Chondrocyte (in vitro differentiated cells): ENCODE measurements around the gene CYP4Z1. TPM values are rescaled to one million over a fixed set of nuclear protein-coding genes. Genes with fewer than 3 reads are reported as not detected.
"Not testable (repeated sequence)": the region's sequence is repeated elsewhere in the genome, so short reads cannot be mapped to it uniquely, and the experiment has no call there.

Experiments used
- DNase-seq: peaks from one replicate; pipeline ENCODE4 v3.0.0; 2021; ENCODE audit warnings: mixed read lengths, low spot score
- H3K27ac Mint-ChIP-seq: one replicate; pipeline ENCODE4 v1.8.0; 2021; ENCODE audit warnings: mild to moderate bottlenecking, moderate library complexity, mixed read lengths; ENCODE audit not compliant: unreplicated experiment
- H3K27me3 Mint-ChIP-seq: 2 replicates; pipeline ENCODE4 v1.8.0; 2021; ENCODE audit warnings: low read depth, mixed read lengths
- H3K36me3 Mint-ChIP-seq: 2 replicates; pipeline ENCODE4 v1.8.0; 2021; ENCODE audit warnings: low read depth, mixed read lengths
- H3K4me1 Mint-ChIP-seq: 2 replicates; pipeline ENCODE4 v1.8.0; 2021; ENCODE audit warnings: low read depth, mild to moderate bottlenecking, mixed read lengths
- H3K4me3 Mint-ChIP-seq: one replicate; pipeline ENCODE4 v1.8.0; 2021; ENCODE audit warnings: mild to moderate bottlenecking, moderate library complexity, mixed read lengths; ENCODE audit not compliant: unreplicated experiment
- H3K9me3 Mint-ChIP-seq: 2 replicates; pipeline ENCODE4 v1.8.0; 2021; ENCODE audit warnings: low read depth, mixed read lengths
- total RNA-seq: library from RNA; stranded (reverse); gene quantifications from 3 replicates; pipeline ENCODE4 v1.2.1, GENCODE V29; 2021
- TF ChIP-seq, protein P1 (sequence below): fragments of 200-600 bp; sonication (generic); IDR thresholded peaks from 2 replicates; pipeline ENCODE4 v1.5.0; 2021; ENCODE audit warnings: antibody characterized with exemption, mild to moderate bottlenecking, moderate library complexity

Gene CYP4Z1
- total RNA-seq, 1 donor from 2014 or later: not detected

DNA sequence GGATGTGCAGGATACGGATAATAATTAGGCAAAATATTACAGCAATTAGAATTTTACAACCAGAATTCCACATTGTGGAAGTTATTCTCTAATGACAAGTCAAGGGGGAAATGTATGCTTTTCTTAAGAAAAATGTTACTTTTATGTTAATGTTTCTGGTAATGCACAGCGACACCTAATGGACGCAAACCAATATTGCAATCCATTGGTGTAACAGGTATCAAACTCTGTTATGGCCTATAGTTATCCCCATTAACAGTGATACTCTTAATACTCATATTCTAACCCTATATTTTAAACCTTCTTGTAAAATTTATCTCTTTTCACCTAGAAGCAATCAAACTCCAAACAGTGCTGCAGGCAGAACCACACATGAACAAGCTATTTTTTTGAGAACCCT, 22.3 kb downstream of the CYP4Z1 start:
- TF ChIP-seq, protein P1, sequence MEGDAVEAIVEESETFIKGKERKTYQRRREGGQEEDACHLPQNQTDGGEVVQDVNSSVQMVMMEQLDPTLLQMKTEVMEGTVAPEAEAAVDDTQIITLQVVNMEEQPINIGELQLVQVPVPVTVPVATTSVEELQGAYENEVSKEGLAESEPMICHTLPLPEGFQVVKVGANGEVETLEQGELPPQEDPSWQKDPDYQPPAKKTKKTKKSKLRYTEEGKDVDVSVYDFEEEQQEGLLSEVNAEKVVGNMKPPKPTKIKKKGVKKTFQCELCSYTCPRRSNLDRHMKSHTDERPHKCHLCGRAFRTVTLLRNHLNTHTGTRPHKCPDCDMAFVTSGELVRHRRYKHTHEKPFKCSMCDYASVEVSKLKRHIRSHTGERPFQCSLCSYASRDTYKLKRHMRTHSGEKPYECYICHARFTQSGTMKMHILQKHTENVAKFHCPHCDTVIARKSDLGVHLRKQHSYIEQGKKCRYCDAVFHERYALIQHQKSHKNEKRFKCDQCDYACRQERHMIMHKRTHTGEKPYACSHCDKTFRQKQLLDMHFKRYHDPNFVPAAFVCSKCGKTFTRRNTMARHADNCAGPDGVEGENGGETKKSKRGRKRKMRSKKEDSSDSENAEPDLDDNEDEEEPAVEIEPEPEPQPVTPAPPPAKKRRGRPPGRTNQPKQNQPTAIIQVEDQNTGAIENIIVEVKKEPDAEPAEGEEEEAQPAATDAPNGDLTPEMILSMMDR: peak; percentile 80
- H3K27me3 Mint-ChIP-seq, H3K36me3 Mint-ChIP-seq, H3K4me3 Mint-ChIP-seq, H3K4me1 Mint-ChIP-seq, DNase-seq, H3K27ac Mint-ChIP-seq, H3K9me3 Mint-ChIP-seq: not testable (repeated sequence)

DNA sequence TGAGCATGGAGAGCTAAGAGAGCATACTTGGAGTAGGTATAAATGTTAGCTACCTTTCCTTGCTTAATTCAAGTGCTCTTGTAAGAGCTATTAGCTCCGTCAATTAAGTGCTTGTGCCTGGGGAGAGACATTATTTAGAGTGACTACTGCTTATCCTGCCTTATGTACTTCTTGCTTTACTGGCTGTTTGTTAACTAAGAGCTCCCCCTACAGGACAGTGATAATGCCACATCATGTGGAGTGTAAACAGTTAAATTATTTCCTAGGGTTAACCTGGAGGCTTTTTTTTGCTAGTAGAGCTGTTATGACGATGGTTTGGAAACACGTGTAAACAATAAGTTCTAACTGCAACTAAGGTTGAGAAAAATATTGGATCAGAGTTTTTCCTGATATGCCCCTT, 24.4 kb downstream of the CYP4Z1 start:
- not testable (repeated sequence) for H3K9me3 Mint-ChIP-seq, H3K4me3 Mint-ChIP-seq, H3K4me1 Mint-ChIP-seq, DNase-seq, H3K27ac Mint-ChIP-seq, H3K36me3 Mint-ChIP-seq
- H3K27me3 Mint-ChIP-seq: peaks cover 10% of the 10 kb centered on the region
- TF ChIP-seq, protein P1: peak; percentile 72

DNA sequence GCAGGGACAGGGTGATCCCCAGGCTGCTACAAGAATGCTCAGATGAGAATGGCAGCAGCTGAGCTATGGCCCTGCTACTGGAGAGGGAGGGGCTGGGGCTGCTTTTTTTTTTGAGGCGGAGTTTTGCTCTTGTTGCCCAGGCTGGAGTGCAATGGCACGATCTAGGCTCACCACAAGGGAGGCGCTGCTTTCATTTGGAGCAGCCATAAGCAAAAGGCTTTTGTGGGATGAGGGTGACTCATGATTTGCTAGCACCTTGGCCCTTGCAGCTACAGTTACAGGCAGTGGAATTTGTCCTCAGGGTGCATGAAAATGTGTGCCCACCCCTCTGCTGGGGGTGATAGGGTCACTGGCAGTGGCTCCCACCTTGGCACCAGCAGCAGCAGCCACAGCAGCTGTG, 37.8 kb downstream of the CYP4Z1 start:
- peaks cover 9% of the 10 kb centered on the region for H3K27me3 Mint-ChIP-seq
- H3K9me3 Mint-ChIP-seq: peaks cover 14% of the 10 kb centered on the region
- H3K4me1 Mint-ChIP-seq: no peaks in the 10 kb centered on the region
- H3K36me3 Mint-ChIP-seq: peaks cover 2% of the 10 kb centered on the region
- no peak overlapping the region for H3K27ac Mint-ChIP-seq
- H3K4me3 Mint-ChIP-seq: no peak overlapping the region
- TF ChIP-seq, protein P1: no peak
- DNase-seq: no peak

DNA sequence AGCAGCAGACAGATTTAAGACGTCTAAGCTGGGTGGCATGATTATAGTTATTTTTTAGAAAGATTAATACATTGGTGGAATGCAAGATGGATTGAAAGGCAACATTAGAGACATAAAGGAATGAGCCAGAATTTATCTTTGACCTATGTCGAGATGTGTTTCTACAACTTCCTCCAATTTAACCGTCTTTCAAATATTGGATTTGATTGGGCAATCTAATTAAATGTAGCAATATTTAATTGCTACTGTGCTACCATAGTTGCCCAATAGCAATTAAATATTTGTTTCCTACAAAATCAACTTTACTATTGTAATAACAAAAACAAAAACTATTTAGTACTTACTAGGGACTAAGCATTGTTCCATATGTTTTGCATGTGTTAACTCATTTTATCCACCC, 39.8 kb downstream of the CYP4Z1 start:
- no peak overlapping the region for H3K4me3 Mint-ChIP-seq
- peaks cover 14% of the 10 kb centered on the region for H3K9me3 Mint-ChIP-seq
- TF ChIP-seq, protein P1: no peak
- H3K36me3 Mint-ChIP-seq: peaks cover 2% of the 10 kb centered on the region
- no peak for DNase-seq
- H3K27me3 Mint-ChIP-seq: peaks cover 6% of the 10 kb centered on the region
- H3K27ac Mint-ChIP-seq: no peak overlapping the region
- H3K4me1 Mint-ChIP-seq: no peaks in the 10 kb centered on the region

DNA sequence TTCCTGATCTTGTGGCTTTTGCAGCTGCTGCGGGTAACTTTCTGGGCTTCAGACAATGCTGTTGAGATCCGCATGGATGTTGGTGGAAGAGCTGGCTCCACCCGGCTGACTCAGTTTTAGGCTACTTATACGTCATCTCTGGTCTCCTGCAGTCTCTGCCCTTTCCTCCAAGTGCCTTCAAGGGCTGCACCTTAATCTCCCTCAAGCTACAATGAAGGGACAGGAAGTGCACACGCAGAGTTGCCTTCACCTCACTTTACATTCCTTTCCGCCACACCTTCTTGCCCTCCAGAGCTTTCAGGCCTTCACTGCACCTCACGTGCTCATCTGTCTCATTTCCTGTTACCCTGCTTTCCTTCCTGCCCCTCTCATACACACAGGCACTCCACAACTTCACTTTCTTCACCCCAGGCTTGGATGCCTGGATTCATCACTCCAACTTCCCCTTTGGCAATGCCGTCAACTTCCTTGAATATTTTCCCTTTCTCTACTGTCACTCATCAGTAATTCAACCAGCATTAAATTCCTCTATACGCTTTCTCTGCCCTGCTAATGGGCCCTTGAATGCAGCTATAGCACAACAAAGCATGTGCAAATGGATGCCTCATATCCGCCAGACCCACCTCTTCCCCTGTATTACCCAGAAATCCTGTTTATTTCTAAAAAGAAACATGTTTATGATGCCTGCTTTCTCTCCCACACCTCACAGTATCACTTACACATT, 41.0 kb downstream of the CYP4Z1 start:
- not testable (repeated sequence) for H3K4me3 Mint-ChIP-seq, H3K36me3 Mint-ChIP-seq, DNase-seq, H3K4me1 Mint-ChIP-seq, H3K9me3 Mint-ChIP-seq, H3K27me3 Mint-ChIP-seq, H3K27ac Mint-ChIP-seq

DNA sequence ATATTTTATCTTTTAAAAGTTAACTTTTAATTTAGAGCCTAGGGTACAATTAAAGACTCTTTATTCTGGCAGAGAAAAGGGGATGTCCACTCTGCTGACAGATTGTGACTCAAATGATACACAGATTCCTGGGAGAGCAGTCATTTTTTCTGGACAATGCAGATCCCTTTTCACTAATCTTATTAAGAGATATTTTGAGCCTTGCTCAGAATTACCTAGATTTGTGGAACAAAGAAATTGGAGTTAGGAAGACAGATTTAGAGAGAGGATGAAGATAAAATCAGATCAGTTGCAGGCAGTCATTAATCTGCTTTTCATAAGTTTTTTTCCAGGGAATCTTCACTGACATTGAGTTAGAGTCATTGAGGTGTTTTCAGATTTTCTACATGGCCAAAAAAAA, 42.5 kb downstream of the CYP4Z1 start:
- not testable (repeated sequence) for H3K4me1 Mint-ChIP-seq, H3K4me3 Mint-ChIP-seq, H3K36me3 Mint-ChIP-seq, H3K27ac Mint-ChIP-seq, H3K9me3 Mint-ChIP-seq, DNase-seq, H3K27me3 Mint-ChIP-seq
